ENCODE measurements around the gene LRRC8B. TPM values are rescaled to one million over a fixed set of nuclear protein-coding genes. Genes with fewer than 3 reads are reported as not detected.
"Not testable (repeated sequence)": the region's sequence is repeated elsewhere in the genome, so short reads cannot be mapped to it uniquely, and the experiment has no call there.

LRRC8B gene
- total RNA-seq, 1 donor from 2014 or later: 9.8 TPM

DNA sequence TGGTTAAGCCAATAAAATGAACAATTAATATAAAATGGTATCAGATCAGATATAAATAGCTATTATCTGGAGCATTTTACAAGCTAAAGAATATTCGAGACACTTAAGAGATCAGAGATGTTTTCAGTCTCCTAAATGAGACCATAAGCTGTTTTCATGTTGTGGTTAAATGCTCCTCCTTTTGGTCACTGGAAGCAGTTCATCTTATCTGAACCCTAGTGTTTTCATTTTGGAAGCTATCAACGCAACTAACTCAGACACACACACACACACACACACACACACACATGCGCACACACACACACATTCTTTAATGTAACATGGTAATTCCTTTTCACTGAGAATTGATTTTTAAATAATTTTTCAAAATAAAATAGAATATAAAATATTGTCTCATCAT, 98.3 kb downstream of the LRRC8B start:
- no peak for DNase-seq (ENCODE audit: extremely low spot score in 2 of 2)
- no peak overlapping the region for H3K27ac ChIP-seq
- intact Hi-C loops (cut with DNase I): no loop called here
- TF ChIP-seq, protein P1, sequence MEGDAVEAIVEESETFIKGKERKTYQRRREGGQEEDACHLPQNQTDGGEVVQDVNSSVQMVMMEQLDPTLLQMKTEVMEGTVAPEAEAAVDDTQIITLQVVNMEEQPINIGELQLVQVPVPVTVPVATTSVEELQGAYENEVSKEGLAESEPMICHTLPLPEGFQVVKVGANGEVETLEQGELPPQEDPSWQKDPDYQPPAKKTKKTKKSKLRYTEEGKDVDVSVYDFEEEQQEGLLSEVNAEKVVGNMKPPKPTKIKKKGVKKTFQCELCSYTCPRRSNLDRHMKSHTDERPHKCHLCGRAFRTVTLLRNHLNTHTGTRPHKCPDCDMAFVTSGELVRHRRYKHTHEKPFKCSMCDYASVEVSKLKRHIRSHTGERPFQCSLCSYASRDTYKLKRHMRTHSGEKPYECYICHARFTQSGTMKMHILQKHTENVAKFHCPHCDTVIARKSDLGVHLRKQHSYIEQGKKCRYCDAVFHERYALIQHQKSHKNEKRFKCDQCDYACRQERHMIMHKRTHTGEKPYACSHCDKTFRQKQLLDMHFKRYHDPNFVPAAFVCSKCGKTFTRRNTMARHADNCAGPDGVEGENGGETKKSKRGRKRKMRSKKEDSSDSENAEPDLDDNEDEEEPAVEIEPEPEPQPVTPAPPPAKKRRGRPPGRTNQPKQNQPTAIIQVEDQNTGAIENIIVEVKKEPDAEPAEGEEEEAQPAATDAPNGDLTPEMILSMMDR (IDR thresholded peaks at IDR 0.05): no peak
- TF ChIP-seq POLR2A (IDR thresholded peaks at IDR 0.05) (no peak), POLR2AphosphoS5 (IDR thresholded peaks at IDR 0.05; ENCODE audit: insufficient read depth in 1 of 2, low read depth in 1 of 2) (no peak)
- no peaks in the 10 kb centered on the region for H3K27me3 ChIP-seq
- no peaks in the 10 kb centered on the region for H3K36me3 ChIP-seq
- no peak overlapping the region for H3K4me3 ChIP-seq
- no peaks in the 10 kb centered on the region for H3K4me1 ChIP-seq
- no peaks in the 10 kb centered on the region for H3K9me3 ChIP-seq

DNA sequence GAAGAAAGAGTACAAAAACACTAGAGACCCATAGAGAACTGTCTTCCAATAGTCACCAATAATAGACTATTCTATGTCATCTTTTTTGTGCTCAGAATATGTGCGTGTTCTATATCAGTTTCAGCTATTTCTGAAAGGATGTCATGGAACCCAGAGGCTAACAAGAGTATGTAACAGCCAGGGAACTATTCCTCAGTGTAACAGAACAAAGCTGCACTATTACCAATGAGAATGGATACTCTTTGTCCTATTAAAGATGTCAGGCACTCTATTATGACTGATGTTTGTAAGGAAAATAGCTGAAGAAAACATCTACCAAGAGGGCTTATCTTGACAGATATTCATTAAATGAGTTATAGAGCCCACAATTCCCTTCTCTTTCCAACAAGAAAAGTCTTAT, 99.7 kb downstream of the LRRC8B start:
- DNase-seq (ENCODE audit: extremely low spot score in 2 of 2): no peak
- no peak overlapping the region for H3K4me3 ChIP-seq
- no peaks in the 10 kb centered on the region for H3K36me3 ChIP-seq
- no peaks in the 10 kb centered on the region for H3K27me3 ChIP-seq
- no peak overlapping the region for H3K27ac ChIP-seq
- no peaks in the 10 kb centered on the region for H3K9me3 ChIP-seq
- no peaks in the 10 kb centered on the region for H3K4me1 ChIP-seq
- intact Hi-C loops (cut with DNase I): no loop called here
- TF ChIP-seq, protein P1 (IDR thresholded peaks at IDR 0.05): no peak
- TF ChIP-seq POLR2A (IDR thresholded peaks at IDR 0.05) (no peak), POLR2AphosphoS5 (IDR thresholded peaks at IDR 0.05; ENCODE audit: insufficient read depth in 1 of 2, low read depth in 1 of 2) (no peak)

DNA sequence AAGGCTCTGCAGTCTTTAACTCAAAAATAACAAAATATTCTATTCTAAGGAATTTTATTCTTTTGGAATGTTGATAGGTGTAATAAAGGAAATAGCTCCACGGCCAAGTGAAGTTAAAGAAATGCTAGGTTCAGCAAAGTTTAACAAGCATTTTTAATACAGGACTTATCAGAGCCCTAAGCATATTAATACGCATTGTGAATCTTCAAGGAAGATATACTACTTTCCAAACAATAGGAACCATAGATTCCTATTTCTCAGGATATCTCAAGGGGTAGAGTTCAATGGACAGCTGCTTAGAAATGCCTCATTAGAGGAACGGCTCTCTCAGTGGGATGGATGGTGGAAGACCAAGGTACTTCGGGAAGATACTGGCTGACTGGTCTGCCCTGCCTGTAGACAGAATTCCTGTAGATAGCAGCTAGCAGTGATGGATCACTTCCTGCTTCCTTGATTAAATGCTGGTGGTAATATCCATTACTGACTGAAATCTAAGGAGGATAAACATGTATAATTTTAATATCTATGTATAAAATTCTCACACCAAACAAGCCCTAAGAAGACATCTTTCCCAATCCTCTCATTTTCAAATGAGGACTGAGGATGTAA, 100.2 kb downstream of the LRRC8B start:
- Histone ChIP-seq H3K27me3 (no peaks in the 10 kb centered on the region), H3K9me3 (no peaks in the 10 kb centered on the region), H3K4me1 (no peaks in the 10 kb centered on the region), H3K4me3 (no peak overlapping the region), H3K27ac (no peak overlapping the region), H3K36me3 (no peaks in the 10 kb centered on the region)
- intact Hi-C loops (cut with DNase I): no loop called here
- DNase-seq (ENCODE audit: extremely low spot score in 2 of 2): no peak
- TF ChIP-seq POLR2AphosphoS5 (IDR thresholded peaks at IDR 0.05; ENCODE audit: insufficient read depth in 1 of 2, low read depth in 1 of 2) (no peak), POLR2A (IDR thresholded peaks at IDR 0.05) (no peak)
- TF ChIP-seq, protein P1 (IDR thresholded peaks at IDR 0.05): no peak

DNA sequence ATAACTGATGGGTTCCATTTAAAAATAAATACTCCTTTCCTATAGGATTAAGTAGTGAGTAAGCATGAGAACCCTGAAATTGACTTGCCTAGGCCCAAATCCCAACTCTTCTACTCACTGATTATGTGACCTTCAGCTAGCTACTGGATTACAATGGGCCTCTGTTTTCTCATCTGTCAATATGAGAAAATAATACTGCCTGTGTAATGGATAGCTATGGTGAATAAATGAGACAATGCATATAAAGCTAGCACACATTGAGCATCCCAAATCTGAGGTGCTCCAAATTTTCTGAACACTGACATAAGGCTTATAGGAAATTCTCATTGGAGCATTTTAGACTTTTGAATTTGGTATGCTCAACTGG, 103.0 kb downstream of the LRRC8B start:
- TF ChIP-seq POLR2AphosphoS5 (IDR thresholded peaks at IDR 0.05; ENCODE audit: insufficient read depth in 1 of 2, low read depth in 1 of 2) (no peak), POLR2A (IDR thresholded peaks at IDR 0.05) (no peak)
- TF ChIP-seq, protein P1 (IDR thresholded peaks at IDR 0.05): no peak
- H3K27ac ChIP-seq: no peak overlapping the region
- H3K4me3 ChIP-seq: no peak overlapping the region
- no peak for DNase-seq (ENCODE audit: extremely low spot score in 2 of 2)
- H3K4me1 ChIP-seq: peaks cover 9% of the 10 kb centered on the region
- no peaks in the 10 kb centered on the region for H3K27me3 ChIP-seq
- no peaks in the 10 kb centered on the region for H3K36me3 ChIP-seq
- no peaks in the 10 kb centered on the region for H3K9me3 ChIP-seq
- intact Hi-C loops (cut with DNase I): no loop called here

DNA sequence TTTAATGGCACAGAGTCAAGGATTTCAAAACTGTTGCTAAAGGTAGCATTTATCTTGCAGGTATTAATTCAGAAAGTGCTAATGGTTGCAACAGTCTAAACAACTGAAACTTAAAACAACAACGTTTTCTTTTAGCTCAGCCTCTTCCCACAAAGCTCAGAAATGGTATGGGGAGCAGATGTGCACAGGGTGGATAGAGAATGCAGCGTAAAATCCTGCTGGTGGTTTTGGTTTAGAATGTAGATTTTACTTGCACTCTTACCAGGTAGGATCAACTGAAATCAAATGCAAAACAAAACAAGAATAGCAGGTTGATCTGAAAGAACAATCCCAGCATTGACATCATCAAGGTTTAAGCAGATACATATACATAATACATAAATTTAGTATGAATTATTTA, 104.5 kb downstream of the LRRC8B start:
- H3K9me3 ChIP-seq: no peaks in the 10 kb centered on the region
- TF ChIP-seq, protein P1 (IDR thresholded peaks at IDR 0.05): no peak
- no peak for TF ChIP-seq POLR2AphosphoS5 (IDR thresholded peaks at IDR 0.05; ENCODE audit: insufficient read depth in 1 of 2, low read depth in 1 of 2)
- no peak for TF ChIP-seq POLR2A (IDR thresholded peaks at IDR 0.05)
- no peaks in the 10 kb centered on the region for H3K27me3 ChIP-seq
- no peak overlapping the region for H3K27ac ChIP-seq
- no peak overlapping the region for H3K4me3 ChIP-seq
- intact Hi-C loops (cut with DNase I): no loop called here
- DNase-seq (ENCODE audit: extremely low spot score in 2 of 2): no peak
- no peaks in the 10 kb centered on the region for H3K36me3 ChIP-seq
- H3K4me1 ChIP-seq: peaks cover 11% of the 10 kb centered on the region

DNA sequence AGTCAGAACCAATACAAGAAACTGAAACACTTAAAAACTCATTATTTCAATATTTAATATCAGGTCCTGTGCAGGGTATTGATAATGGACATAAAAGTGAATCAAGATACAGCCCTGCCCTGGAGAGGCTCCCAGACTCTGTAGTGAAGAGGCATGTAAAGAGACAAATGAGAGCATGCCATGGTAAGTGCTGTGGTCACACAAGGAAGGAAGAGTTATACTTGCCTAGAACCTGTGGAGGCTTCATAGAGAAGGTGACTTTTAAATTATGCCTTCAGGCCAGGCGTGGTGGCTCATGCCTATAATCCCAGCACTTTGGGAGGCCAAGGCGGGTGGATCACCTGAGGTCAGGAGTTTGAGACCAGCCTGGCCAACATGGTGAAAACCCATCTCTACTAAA, 105.0 kb downstream of the LRRC8B start:
- not testable (repeated sequence) for H3K4me3 ChIP-seq, H3K36me3 ChIP-seq

More for the DNA sequence above, 105.0 kb downstream of the LRRC8B start:
- H3K27me3 ChIP-seq; H3K9me3 ChIP-seq; intact Hi-C loops (cut with DNase I); H3K27ac ChIP-seq; DNase-seq (ENCODE audit: extremely low spot score in 2 of 2): not testable (repeated sequence)
- H3K4me1 ChIP-seq: peaks cover 11% of the 10 kb centered on the region
